HG02571 (cell line): Measurements from ENCODE around the gene CTBP2.

Experiments
- ATAC-seq: cut with Tn5 transposase; IDR thresholded peaks from one replicate; pipeline ENCODE4 v1.9.1; 2021; ENCODE audit warnings: mild to moderate bottlenecking, moderate library complexity; ENCODE audit not compliant: unreplicated experiment

CTBP2 gene

DNA sequence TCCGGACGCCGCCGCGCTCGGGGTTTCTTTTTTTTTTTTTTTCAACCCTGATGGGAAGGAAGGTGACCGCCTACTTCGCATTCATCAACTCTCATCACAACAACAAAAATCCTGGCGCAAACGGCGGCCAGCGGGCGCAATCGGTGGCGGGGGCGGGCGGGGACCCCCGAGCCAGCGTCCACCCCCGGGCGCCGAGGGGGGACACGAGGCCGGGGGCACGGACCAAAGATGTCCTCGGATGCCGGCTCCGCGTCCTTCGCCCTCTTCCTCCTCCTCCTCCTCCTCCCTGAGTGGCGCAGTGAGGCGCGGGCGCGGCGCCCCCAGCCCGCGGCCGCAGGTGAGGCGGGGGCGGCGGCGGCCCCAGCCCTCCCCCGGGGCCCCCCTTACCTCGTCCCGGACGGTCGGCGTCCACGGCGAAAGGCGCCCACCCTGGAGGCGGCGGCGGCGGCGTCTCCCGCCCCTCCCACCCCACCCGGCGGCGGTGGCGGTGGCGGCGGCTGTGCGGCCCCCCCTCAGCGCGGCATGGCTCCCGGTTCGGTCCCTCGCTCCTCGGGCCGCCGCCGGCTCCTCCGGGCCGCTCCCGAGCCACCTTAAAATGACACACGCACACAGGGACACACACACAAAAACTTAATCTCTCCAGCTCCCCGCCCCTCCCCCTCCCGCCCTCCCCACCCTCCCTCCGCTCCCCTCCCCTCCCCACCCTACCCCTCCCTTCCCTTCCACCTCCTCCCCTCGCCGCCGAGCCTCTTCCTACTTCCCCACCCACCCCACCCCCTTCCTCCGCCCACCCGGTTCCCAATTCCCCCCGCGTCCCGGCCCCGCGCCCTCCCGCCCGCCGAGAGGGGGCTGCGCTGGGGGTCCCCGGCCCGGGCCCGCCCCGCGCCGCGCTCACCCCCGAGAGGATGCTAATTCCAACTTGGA is at the start of gene CTBP2:
Gene CTBP2, minus strand, starts transcription at position 632 of the 924 bp plus-strand sequence.
- no peak for ATAC-seq

DNA sequence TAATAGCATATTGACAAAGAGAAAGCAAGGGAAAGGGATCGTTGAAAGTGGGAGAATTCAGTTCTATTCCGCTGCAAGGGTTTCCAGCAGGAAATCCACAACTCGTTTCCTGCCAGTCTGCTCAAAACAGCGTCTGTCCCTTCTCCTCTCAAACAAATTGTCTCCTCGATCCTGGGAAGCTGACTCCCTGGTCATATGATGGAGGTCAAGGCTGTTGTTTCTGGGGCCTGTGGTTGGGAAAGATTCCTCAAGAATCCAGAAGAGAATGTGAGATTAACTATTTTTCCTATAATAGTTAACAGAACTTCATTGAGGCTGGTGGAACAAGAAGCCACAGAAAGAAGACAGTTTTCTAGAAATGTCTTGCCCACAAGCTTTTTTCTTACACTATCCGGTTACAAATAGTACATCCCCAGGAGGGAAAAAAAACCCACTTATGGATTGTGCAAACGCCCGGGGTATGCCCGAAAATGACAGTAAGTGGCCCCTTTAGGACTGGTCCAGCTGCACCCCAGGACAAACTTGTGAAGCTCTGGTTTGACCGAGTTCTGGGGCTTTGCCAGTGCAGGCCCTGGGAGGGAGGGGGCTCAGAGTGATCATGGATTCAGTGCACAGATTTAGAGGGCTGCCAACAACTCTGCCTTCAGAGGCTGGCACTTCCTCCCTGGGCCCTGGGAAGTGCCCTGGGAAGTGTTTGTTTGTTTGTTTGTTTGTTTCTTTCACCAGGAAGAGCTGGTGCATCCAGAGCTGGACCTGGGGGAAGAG is 49.4 kb upstream of the CTBP2 start:
- no peak for ATAC-seq

GRCh38 chr10:125208854-125209565 is 48.6 kb upstream of the CTBP2 start:
- no peak for ATAC-seq

DNA sequence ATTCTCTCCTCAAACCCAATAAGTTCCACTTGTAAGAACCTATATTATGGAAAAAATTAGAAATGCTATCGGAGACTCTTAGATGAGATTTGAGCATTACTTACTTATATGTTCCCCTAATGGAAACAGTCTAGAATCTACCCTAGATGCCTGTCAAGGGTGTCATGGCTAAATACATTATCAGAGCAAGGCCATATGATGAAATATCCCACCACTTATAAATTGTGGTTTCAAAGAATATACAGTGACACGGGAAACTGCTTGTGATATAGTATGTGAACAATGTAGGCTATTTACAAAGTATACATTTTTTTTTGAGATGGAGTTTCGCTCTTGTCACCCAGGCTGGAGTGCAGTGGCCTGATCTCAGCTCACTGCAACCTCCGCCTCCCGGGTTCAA is 46.3 kb upstream of the CTBP2 start:
- no peak for ATAC-seq

GRCh38 chr10:125205431-125205830 is 45.1 kb upstream of the CTBP2 start:
- no peak for ATAC-seq

DNA sequence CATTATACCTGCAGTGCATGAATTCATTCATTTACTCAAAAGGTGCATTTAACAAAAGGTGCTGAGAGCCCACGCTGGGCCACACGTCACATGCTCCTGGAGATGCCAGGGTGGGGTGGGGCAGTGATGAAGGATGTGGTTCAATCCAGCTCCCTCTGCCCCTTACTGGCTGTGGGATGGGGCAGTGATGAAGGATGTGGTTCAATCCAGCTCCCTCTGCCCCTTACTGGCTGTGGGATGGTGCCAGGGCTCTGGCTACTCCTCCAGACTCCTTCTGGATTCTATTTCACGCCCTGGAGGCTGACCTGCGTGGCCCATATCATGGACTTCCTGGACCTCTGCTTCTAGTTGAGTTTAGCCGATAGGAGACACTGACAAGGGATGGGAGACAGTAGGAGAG is 44.0 kb upstream of the CTBP2 start:
- ATAC-seq: no peak

DNA sequence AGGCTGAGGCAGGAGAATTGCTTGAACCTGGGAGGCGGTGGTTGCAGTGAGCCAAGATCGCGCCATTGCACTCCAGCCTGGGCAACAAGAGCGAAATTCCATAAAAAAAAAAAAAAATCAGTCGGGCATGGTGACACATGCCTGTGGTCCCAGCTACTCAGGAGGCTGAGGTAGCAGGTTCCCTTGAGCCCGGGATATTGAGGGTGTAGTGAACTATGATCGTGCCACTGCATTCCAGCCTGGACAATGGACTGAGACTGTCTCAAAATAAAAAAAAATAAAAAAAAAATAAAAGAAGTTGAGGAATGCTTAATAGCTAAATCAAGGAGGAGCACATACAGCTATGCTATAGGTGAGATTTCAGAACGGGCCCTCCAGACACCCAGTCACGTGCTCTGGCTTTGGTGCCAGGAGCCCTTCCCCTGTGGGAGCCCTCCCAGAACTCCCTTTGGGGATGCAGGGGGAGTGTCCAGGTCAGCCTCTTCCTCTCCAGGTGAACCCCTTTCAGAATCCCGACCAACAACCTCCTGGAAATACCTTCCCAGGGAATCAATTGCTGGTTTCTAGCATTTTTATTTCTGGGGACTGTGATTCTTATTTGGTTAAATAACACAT is 42.9 kb upstream of the CTBP2 start:
- no peak for ATAC-seq

DNA sequence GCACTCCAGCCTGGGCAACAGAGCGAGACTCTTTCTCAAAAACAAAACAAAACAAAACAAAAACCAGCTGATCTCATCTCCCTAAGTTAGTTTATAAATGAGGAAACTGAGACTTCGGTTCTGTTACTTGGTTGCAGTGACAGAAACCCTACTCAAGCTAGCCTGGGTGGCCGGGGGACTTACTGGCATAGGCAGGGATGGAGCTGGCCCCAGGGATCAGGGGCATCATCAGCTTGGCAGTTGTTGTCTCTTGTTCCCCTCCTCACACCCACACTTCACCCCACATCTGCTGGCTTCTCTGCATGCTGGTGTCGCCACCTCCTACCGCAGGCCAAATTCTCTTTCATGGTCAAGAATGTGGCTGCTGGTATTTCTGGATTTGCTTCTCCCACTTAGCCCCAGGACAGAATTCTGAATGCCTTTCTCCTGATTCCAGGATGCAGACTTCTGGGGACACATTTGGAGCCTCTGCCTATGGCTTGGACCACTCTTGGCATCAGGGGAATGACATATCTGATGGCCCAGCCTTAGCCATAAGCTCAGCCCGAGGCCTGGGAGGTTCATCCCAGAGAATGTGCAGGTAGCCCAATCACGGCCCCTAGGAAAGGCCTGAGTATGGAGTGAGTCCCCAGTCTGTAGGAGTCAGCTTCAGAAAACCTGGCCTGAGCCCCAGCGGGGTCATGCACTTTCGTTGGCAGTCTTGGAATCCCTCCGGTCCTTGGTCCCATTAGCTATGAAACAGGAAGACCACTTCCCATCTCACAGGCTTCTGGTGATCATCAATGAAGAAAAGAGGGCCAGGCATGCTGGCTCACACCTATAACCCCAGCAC is 41.6 kb upstream of the CTBP2 start:
- ATAC-seq: peak; percentile 21

DNA sequence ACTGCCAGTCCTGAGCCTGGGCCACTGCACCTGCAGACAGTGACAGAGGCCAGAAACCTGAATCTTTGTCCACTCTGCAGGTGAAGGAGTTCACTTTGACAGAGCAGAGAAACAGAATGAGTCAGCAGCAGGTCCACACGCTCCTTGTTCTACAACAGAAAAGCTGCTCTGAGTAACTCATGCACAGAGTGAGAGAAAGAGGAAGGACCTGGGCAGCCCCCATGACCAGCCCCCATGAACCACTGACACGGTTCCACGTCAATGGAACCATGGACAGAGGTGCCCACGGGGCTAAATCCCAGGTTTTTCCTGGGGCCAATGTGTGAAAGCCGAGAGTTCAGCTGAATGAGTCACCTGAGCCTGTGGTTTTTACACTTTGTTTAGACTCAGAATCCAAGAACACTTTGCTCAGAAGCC is 40.8 kb upstream of the CTBP2 start:
- ATAC-seq: peak; percentile 90

GRCh38 chr10:125200396-125200795 is 40.0 kb upstream of the CTBP2 start:
- ATAC-seq: no peak

DNA sequence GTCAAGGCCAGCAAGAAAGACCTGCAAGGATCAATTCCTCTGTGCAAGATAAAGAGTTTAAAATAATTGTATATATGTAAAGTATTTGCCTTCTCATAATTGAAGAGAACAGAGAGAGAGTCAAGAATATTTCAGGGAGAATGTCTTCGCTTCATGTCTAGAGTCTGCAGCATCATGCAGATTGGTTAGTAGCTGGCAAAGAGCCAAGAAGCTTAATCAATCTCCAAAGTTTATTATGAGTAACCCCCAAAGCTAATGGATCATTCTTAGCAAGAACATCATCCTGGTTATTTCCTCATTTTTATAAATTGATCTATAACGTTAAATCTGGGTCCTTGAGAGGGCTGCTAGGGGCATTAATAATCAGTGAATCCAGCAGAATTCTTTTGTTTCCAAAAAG is 38.9 kb upstream of the CTBP2 start:
- no peak for ATAC-seq

DNA sequence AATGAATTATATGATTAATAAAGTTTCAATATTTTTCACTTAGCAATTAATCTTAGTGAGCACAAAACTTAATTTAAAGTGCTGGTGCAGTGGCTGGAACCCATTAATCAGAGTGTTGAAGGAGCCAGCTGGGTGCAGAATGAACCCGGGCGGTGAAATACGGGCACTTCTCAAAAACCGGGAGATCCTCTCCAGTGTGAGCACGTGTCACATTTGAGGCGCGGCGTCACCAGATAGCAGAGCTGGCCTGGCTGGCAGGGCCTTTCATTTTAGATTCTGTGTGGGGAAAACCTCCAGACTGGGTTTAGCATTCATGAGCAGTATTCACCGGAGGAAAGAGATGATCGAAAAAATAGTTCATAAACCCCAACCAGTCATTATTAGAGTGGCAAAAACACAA is 34.5 kb upstream of the CTBP2 start:
- no peak for ATAC-seq

DNA sequence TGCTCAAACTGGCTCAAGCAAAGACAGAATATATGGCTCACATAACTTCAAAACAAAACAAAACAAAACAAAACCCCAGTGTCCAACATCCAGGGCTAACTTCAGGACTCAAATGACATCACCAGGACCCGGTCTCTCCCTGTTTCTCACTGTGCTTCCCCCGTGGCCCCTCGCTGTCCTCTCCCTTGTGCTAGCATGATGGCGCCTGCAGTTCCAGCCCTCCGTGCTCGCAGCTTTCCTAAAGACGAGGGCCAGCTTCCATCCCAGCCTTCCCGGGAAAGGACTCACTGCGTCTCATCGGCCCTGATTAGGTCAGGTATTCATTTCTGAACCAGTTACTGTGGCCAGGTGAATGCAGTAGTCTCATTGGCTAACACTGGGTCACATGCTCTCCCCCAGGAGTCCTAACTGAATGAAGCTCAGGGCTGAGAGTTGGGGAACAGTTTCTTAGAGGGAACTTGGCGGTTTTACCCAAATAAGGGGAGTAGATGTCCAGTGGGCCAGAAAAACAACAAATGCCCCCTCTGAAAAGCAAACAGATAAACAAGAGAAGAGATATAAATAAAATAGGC is 33.0 kb upstream of the CTBP2 start:
- ATAC-seq: no peak

DNA sequence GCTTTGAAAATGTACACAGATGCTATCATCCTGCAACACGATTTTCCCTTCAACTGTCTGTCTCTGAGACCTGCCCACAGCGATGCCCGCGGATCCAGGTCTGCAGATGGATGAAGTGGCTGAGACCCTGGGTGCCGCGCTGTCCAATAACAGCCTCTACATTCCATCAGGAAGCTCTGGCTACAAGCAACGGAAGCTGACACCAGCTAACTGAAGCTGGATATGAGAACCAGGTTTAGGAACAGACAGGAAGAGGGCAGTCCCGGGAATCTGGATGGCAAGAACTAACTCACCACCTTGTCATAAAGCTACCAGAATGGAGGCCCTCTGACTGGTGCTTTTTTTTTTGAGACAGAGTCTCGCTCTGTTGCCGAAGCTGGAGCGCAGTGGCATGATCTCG is 32.3 kb upstream of the CTBP2 start:
- no peak for ATAC-seq

DNA sequence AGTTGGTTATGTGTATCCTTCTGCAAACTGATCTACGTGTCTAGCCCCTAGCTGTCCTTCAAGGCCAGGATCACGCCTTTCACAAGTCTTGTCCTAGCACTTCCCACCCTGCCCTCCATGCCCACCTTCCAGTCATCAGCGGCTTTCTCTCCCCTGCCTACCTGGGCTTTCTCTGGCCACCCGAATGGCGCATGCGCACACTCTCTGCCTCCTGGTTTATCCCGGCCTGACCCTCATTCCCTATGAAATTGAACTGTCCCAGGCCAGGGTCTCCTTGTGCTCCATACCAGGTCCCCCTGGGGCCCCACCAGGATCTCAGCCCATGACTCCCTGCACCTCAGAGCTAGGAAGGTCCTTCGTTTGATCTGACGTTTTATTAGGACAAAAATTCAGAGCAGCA is 31.6 kb upstream of the CTBP2 start:
- ATAC-seq: no peak

DNA sequence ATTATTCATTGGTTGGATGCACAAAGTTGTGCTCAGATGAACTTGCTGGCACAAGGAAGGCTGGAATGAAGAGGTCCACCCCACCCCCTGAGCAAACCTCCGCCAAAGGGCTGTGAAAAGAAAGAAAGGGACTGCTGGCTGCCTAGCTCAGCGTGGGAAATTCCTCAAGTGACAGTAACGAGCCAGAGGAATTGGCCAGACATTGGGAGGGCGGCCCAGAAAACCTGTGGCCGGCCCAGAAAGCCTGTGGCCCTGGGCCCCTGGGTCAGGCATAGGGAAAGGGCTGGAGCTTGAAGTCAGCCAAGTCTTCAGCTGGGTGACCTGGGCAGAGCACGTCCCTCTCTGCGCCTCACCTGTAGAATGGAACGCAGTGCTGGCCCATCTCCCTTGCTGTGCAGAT is 30.6 kb upstream of the CTBP2 start:
- ATAC-seq: no peak

GRCh38 chr10:125190414-125190813 is 30.1 kb upstream of the CTBP2 start:
- no peak for ATAC-seq

DNA sequence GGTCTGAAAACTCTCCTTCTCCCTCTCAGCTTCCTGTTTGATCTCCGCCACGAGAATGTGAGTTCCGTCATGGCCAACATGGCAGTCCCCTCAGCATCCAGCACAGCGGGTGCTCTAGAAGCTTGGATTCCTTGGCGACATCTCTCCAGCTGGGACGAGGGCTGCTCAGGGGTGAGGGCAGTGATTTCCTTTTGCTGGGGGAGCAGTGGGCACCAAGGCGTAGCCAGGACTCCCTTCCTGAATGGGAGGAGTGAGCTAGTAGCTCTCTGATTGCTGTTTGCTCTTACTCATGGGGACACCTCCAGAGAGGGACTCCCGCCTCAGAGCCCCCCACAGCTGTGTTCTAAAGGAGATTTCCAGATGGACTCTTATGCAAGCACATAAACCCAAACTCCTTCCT is 28.8 kb upstream of the CTBP2 start:
- no peak for ATAC-seq

GRCh38 chr10:125187238-125188194 is 27.2 kb upstream of the CTBP2 start:
- no peak for ATAC-seq
